ENCODE measurements around the gene PRSS27.
"Not testable (repeated sequence)": the region's sequence is repeated elsewhere in the genome, so short reads cannot be mapped to it uniquely, and the experiment has no call there.

DNA sequence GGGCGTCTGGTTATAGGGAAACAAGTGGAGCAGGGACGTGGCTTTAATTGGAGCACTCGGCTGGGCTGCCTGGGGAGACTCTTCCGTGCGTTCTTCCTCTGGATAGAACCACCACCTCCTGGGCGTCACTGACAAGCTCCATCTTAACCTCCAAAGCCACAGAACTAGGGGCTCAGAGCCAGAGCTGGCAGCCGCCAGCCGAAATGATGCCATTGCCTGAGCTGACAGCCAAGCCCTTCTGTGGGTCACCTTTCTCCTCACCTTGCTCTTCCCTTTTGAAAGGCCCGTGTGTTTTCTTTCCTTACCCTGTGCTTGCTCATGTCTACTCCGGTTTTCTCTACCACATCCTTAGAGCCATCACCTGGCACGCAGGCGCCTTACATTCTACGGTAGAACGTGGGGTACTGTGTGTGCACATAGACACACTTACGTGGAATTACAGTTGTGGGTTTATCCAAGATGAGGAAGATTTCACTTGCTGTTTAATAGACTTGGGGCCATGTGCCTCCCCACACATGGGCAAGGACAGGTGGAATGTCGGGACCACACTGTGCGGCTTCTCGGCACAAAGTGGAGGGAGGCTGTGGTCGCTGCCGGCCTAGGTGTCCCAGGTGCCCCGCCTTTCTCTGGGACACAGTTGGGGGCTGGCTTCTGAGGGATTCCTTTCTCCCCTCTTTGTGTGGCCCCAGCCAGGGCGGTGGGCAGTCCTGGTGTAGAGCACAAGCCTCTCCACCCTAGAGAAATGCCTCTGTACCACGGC is 41.6 kb downstream of the PRSS27 start:
- TF ChIP-seq, protein P1, sequence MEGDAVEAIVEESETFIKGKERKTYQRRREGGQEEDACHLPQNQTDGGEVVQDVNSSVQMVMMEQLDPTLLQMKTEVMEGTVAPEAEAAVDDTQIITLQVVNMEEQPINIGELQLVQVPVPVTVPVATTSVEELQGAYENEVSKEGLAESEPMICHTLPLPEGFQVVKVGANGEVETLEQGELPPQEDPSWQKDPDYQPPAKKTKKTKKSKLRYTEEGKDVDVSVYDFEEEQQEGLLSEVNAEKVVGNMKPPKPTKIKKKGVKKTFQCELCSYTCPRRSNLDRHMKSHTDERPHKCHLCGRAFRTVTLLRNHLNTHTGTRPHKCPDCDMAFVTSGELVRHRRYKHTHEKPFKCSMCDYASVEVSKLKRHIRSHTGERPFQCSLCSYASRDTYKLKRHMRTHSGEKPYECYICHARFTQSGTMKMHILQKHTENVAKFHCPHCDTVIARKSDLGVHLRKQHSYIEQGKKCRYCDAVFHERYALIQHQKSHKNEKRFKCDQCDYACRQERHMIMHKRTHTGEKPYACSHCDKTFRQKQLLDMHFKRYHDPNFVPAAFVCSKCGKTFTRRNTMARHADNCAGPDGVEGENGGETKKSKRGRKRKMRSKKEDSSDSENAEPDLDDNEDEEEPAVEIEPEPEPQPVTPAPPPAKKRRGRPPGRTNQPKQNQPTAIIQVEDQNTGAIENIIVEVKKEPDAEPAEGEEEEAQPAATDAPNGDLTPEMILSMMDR (IDR thresholded peaks at IDR 0.05), result not testable (repeated sequence)
- not testable (repeated sequence) for TF ChIP-seq POLR2A (IDR thresholded peaks at IDR 0.05)

Measured in lower leg skin (tissue), 3 donors.